Loucy (cell line): ENCODE results near the gene HMGCS2.

Experiments used
- EZH2phosphoT487 ChIP-seq: fragments of 200-600 bp; IDR thresholded peaks from 2 replicates; pipeline ENCODE4 v1.6.1; 2018; ENCODE audit warnings: antibody characterized with exemption, mild to moderate bottlenecking, moderate library complexity, borderline replicate concordance
- TF ChIP-seq, protein P1 (sequence below): fragments of 200-600 bp; sonication (generic); conservative IDR thresholded peaks from 2 replicates; pipeline ENCODE4 v1.5.1; 2014; ENCODE audit warnings: mild to moderate bottlenecking, antibody characterized with exemption, low read length

DNA sequence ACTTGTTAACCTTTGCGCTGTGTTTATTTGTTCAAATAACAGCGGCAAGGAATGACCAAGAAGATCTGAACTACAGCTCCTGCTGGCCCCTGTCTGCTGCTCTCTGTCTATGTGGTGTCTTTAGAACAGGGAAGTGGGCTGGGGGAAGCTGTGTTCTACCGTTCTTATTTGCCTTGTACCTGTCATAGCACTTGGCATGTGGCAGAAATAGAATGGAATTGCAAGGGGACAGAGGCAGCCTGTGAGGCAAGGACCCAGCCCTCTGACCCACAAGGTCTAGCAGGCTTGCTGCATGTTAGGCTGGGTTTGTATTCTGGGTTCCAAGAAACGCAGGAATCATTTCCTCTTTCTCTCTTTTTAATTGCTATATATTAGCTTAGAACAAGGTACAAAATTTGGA lies 20.7 kb downstream of the HMGCS2 start:
- TF ChIP-seq, protein P1, sequence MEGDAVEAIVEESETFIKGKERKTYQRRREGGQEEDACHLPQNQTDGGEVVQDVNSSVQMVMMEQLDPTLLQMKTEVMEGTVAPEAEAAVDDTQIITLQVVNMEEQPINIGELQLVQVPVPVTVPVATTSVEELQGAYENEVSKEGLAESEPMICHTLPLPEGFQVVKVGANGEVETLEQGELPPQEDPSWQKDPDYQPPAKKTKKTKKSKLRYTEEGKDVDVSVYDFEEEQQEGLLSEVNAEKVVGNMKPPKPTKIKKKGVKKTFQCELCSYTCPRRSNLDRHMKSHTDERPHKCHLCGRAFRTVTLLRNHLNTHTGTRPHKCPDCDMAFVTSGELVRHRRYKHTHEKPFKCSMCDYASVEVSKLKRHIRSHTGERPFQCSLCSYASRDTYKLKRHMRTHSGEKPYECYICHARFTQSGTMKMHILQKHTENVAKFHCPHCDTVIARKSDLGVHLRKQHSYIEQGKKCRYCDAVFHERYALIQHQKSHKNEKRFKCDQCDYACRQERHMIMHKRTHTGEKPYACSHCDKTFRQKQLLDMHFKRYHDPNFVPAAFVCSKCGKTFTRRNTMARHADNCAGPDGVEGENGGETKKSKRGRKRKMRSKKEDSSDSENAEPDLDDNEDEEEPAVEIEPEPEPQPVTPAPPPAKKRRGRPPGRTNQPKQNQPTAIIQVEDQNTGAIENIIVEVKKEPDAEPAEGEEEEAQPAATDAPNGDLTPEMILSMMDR: no peak
- TF ChIP-seq EZH2phosphoT487: no peak
